CD4-positive, alpha-beta memory T cell (primary cell): Measurements from ENCODE around the gene MCCD1. TPM values are rescaled to one million over a fixed set of nuclear protein-coding genes. Genes with fewer than 3 reads are reported as not detected.
"Not testable (repeated sequence)": the region's sequence is repeated elsewhere in the genome, so short reads cannot be mapped to it uniquely, and the experiment has no call there.

ENCODE experiments used
- CTCF ChIA-PET: fragments of 350-600 bp; sonication (Branson Sonifier 250); formaldehyde crosslinking; loops from one replicate; lab custom pipeline; 2021; ENCODE audit warnings: inconsistent platforms; ENCODE audit not compliant: partially characterized antibody; lab: Charles Lee
- POLR2A ChIA-PET: fragments of 350-600 bp; sonication (Branson Sonifier 250); formaldehyde crosslinking; loops from one replicate; lab custom pipeline; 2021; ENCODE audit not compliant: partially characterized antibody; lab: Charles Lee
- DNase-seq, 5 donors: peaks; one replicate each; pipeline versions ENCODE4 v3.0.0 to v3.0.0-alpha.2; 2020 to 2022; ENCODE audit warnings: mixed read lengths in 1 of 5
- H3K27ac ChIP-seq: one replicate; pipeline ENCODE4 v1.7.0; 2013; ENCODE audit warnings: low read depth, low read length
- H3K27me3 ChIP-seq: 2 replicates; pipeline ENCODE4 v1.7.0; 2013; ENCODE audit warnings: mild to moderate bottlenecking, low read length, moderate library complexity; ENCODE audit not compliant: insufficient read depth
- H3K36me3 ChIP-seq: 2 replicates; pipeline ENCODE4 v1.7.0; 2013; ENCODE audit warnings: mild to moderate bottlenecking, low read length, moderate library complexity; ENCODE audit not compliant: insufficient read depth
- H3K4me1 ChIP-seq: 2 replicates; pipeline ENCODE4 v1.7.0; 2013; ENCODE audit warnings: mild to moderate bottlenecking, low read length, moderate library complexity; ENCODE audit not compliant: insufficient read depth
- H3K4me3 ChIP-seq, 2 donors: one replicate each; pipeline ENCODE4 v1.7.0; 2013; ENCODE audit warnings: low read length in 2 of 2, mild to moderate bottlenecking in 1 of 2
- H3K9me3 ChIP-seq, 2 donors: one replicate each; pipeline ENCODE4 v1.7.0; 2013; ENCODE audit warnings: low read length in 2 of 2, control low read depth in 1 of 2; ENCODE audit not compliant: control insufficient read depth in 1 of 2
- H3K27ac Mint-ChIP-seq, 7 donors: one replicate each; pipeline ENCODE4 v1.8.0; 2020 to 2021; ENCODE audit warnings: mixed read lengths in 7 of 7, mild to moderate bottlenecking in 6 of 7, inconsistent platforms in 3 of 7, moderate library complexity in 3 of 7
- H3K27me3 Mint-ChIP-seq, 2 donors: one replicate each; pipeline ENCODE4 v1.8.0; 2020 to 2021; ENCODE audit warnings: mixed read lengths in 2 of 2
- H3K36me3 Mint-ChIP-seq, 2 donors: one replicate each; pipeline ENCODE4 v1.8.0; 2020 to 2021; ENCODE audit warnings: mixed read lengths in 2 of 2, inconsistent platforms in 1 of 2, mild to moderate bottlenecking in 1 of 2
- H3K4me1 Mint-ChIP-seq, 4 donors: one replicate each; pipeline ENCODE4 v1.8.0; 2020 to 2021; ENCODE audit warnings: mixed read lengths in 4 of 4, mild to moderate bottlenecking in 1 of 4
- H3K4me3 Mint-ChIP-seq, 8 donors: one replicate each; pipeline ENCODE4 v1.8.0; 2020 to 2021; ENCODE audit warnings: mixed read lengths in 8 of 8, mild to moderate bottlenecking in 7 of 8, moderate library complexity in 6 of 8, inconsistent platforms in 3 of 8
- H3K9me3 Mint-ChIP-seq, 8 donors: one replicate each; pipeline ENCODE4 v1.8.0; 2020 to 2021; ENCODE audit warnings: mixed read lengths in 8 of 8, mild to moderate bottlenecking in 5 of 8, inconsistent platforms in 3 of 8, moderate library complexity in 1 of 8
- intact Hi-C: fragments of 100-400 bp; cut with micrococcal nuclease; formaldehyde crosslinking; loops from one replicate; pipeline ENCODE4 v1.15.1; 2023
- polyA plus RNA-seq, 2 donors: library from polyadenylated mRNA; unstranded; fragments of 300-500 nt; fragmentation: Illumina TruSeq; gene quantifications; one replicate each; pipeline ENCODE4 v1.2.3, GENCODE V29; 2021
- total RNA-seq, 2 experiments: library from RNA; stranded (reverse); gene quantifications; one replicate each; pipeline ENCODE4 v1.2.3, GENCODE V29; 2021

MCCD1 gene
- total and polyA plus RNA-seq, 4 experiments from 2014 or later = not detected

DNA sequence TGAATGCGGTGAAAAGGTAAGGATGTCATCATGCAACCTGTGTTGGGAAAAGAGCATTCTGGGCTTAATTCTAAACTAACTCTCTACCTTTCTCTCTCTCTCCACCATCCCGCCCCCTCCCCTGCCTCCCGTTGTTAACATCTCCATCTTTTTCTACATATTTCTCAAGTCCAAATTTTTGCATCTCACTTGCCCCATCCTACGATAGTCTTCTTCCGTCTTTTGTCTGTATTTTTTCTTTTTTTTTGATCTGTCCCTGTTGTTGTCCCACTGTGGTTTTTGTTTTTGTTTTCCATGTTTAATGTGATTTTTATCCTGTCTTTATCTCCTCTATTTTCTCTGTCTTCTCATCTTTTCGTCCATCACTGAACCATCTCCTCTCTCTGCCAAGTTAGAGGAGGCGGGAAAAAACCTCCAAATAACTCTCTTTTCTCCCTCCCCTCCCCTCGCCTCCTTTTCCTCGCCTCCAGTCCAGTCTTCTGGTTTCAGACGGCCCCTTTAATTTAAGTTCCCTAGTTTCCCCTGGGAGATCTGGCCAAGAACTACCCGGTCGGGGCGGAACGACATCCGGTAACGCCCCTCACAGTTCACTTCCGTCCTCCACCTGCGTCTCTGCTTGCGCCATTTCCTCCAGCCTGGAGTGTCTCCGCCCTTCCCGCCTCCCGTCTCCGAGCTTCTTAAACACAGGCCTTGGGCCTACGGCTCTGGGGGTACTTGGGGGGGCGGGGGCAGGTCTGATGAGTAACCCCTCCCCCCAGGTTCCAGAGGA, 18.4 kb downstream of the MCCD1 start, which contains the start of gene NFKBIL1:
Gene NFKBIL1 (plus strand): TSS at position 651 of the 769 bp plus-strand sequence. CDS start 87 bp downstream, at position 738.
- Mint-ChIP-seq H3K4me3 (peak within 1 kb of the TSS; percentile 85 to 93 (median 88)), H3K36me3 (peaks cover 0 to 10% of the 10 kb centered on the region in 2 donors)

DNA sequence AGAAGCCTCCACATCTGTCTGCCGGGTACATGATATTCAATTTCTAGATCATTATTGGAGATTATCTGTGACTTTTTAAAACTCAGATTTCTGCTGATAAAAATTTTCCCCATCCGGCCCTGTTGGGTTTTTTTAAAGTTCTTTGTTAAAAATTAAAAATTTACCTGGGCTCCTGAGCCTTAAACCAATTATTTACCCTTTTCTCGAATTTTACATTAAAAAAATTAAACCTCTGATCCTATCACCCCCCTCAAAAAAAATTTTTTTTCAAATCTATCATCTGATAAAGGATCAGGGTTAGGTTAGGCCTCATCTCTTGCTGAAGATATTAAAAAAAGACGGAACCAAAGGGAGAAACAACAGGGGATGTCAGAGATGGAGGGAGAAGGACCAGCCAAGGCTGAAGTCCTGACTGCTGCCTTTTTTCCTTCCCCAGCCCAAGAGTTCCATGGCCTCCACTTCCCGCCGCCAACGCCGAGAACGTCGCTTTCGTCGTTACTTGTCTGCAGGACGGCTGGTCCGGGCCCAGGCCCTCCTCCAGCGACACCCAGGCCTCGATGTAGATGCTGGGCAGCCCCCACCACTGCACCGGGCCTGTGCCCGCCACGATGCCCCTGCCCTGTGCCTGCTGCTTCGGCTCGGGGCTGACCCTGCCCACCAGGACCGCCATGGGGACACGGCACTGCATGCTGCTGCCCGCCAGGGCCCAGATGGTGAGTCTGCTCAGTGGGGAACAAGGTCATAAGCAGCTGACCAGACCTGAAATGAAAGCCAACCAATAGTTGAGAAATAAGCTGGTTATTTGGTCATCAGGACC, 19.2 kb downstream of the MCCD1 start:
- Mint-ChIP-seq H3K9me3 (no peaks in the 10 kb centered on the region), H3K36me3 (peaks cover 0 to 9% of the 10 kb centered on the region in 2 donors), H3K4me1 (peaks cover 19 to 41% (median 32%) of the 10 kb centered on the region in 4 donors), H3K4me3 (peak overlapping the region; percentile 85 to 93 (median 88)), H3K27ac (peak overlapping the region; percentile 93 to 99 (median 97)), H3K27me3 (no peaks in the 10 kb centered on the region)
- ChIA-PET POLR2A (interaction anchor here (0.7 to 52.5 kb wide), 11 partner anchors 8 to 117 kb away, joined by 3 to 3597 read pairs (median 3); partner anchors contain the start of genes GPANK1, LST1, LTA and LTB), CTCF (interaction anchor here (0.6 to 35.1 kb wide), 10 partner anchors 11 to 288 kb away, joined by 3 to 1152 read pairs (median 4); partner anchors contain the start of genes LST1, LTB, NCR3 and TNF)
- Histone ChIP-seq H3K27ac (peak overlapping the region; percentile 85), H3K27me3 (no peaks in the 10 kb centered on the region), H3K4me3 (peak overlapping the region; percentile 55 to 79), H3K9me3 (no peaks in the 10 kb centered on the region), H3K36me3 (peaks cover 4% of the 10 kb centered on the region), H3K4me1 (peaks cover 38% of the 10 kb centered on the region)
- DNase-seq = no peak
- intact Hi-C loops = loop anchor here (1.0 to 5.0 kb wide), 8 partner anchors 32 to 409 kb away; partner anchors contain the start of genes ABHD16A, BAG6, GPANK1 and NELFE

More for the DNA sequence above, 18.4 kb downstream of the MCCD1 start, which contains the start of gene NFKBIL1:
- Mint-ChIP-seq H3K27ac (peak within 1 kb of the TSS; percentile 93 to 99 (median 97)), H3K27me3 (no peaks in the 10 kb centered on the region), H3K4me1 (peaks cover 24 to 49% (median 36%) of the 10 kb centered on the region in 4 donors), H3K9me3 (no peaks in the 10 kb centered on the region)
- peaks cover 4% of the 10 kb centered on the region for H3K36me3 ChIP-seq
- H3K4me1 ChIP-seq = peaks cover 45% of the 10 kb centered on the region
- peak; percentile 83 to 91 (median 85) for DNase-seq
- no peaks in the 10 kb centered on the region for H3K27me3 ChIP-seq
- no peaks in the 10 kb centered on the region for H3K9me3 ChIP-seq
- H3K4me3 ChIP-seq = peak within 1 kb of the TSS; percentile 55 to 79
- CTCF ChIA-PET = interaction anchor here (0.6 to 35.1 kb wide), 12 partner anchors 9 to 405 kb away, joined by 3 to 1152 read pairs (median 5); partner anchors contain the start of genes LST1, LTB, NCR3 and TNF
- POLR2A ChIA-PET = interaction anchor here (0.6 to 52.5 kb wide), 12 partner anchors 9 to 118 kb away, joined by 3 to 3597 read pairs (median 3); partner anchors contain the start of genes GPANK1, LST1, LTA and LTB
- intact Hi-C loops = loop anchor here (1.0 to 5.0 kb wide), 10 partner anchors 33 to 410 kb away; partner anchors contain the start of genes ABHD16A, BAG6, GPANK1 and NELFE
- peak within 1 kb of the TSS; percentile 85 for H3K27ac ChIP-seq

- peak overlapping the region; percentile 85 for H3K27ac ChIP-seq
- H3K36me3 Mint-ChIP-seq = peaks cover 0 to 9% of the 10 kb centered on the region in 2 donors
- H3K27ac Mint-ChIP-seq = peak overlapping the region; percentile 70 to 99 (median 93)
- no peak overlapping the region for H3K4me3 ChIP-seq
- intact Hi-C loops = loop anchor here (5.0 kb wide), 1 partner anchor 409 kb away; the partner anchor contains the start of genes NELFE and SKIC2
- peaks cover 20 to 37% (median 28%) of the 10 kb centered on the region in 4 donors for H3K4me1 Mint-ChIP-seq
- POLR2A ChIA-PET = interaction anchor here (0.8 to 52.5 kb wide), 6 partner anchors 9 to 117 kb away, joined by 3 to 3597 read pairs (median 5); partner anchors contain the start of genes GPANK1, LST1, LTA and LTB
- H3K27me3 Mint-ChIP-seq = no peaks in the 10 kb centered on the region
- peaks cover 4% of the 10 kb centered on the region for H3K36me3 ChIP-seq
- DNase-seq = no peak
- H3K4me1 ChIP-seq = peaks cover 35% of the 10 kb centered on the region
- CTCF ChIA-PET = interaction anchor here (0.8 to 35.1 kb wide), 9 partner anchors 9 to 282 kb away, joined by 3 to 1152 read pairs (median 7); partner anchors contain the start of genes LST1, LTB, NCR3 and TNF
- H3K27me3 ChIP-seq = no peaks in the 10 kb centered on the region
- no peaks in the 10 kb centered on the region for H3K9me3 Mint-ChIP-seq
- H3K9me3 ChIP-seq = no peaks in the 10 kb centered on the region
- H3K4me3 Mint-ChIP-seq = peak overlapping the region in 1 of 8 donors; percentile 22
Observed at GRCh38 chr6:31548544-31548873, 19.7 kb downstream of the MCCD1 start.

GRCh38 chr6:31551371-31551770, 22.6 kb downstream of the MCCD1 start:
- H3K27me3 ChIP-seq, H3K9me3 Mint-ChIP-seq, H3K27me3 Mint-ChIP-seq, H3K36me3 Mint-ChIP-seq, H3K4me3 ChIP-seq, H3K9me3 ChIP-seq, H3K36me3 ChIP-seq, H3K27ac ChIP-seq: not testable (repeated sequence)
- Mint-ChIP-seq H3K4me3 (peak overlapping the region in 4 of 8 donors; percentile 16 to 46 (median 32)), H3K27ac (peak overlapping the region in 6 of 7 donors; percentile 79 to 92 (median 83)), H3K4me1 (peaks cover 21 to 48% (median 33%) of the 10 kb centered on the region in 4 donors)
- CTCF ChIA-PET = interaction anchor here (0.5 to 35.1 kb wide), 24 partner anchors 9 to 311 kb away, joined by 3 to 1152 read pairs (median 6); partner anchors contain the start of genes APOM, DDX39B, HSPA1B and LST1
- POLR2A ChIA-PET = interaction anchor here (1.1 to 52.5 kb wide), 6 partner anchors 8 to 101 kb away, joined by 4 to 3597 read pairs (median 15); partner anchors contain the start of genes BAG6, DDX39B, LST1 and LTA
- H3K4me1 ChIP-seq = peaks cover 38% of the 10 kb centered on the region
- peak; percentile 68 to 72 (median 69) for DNase-seq
- intact Hi-C loops = loop anchor here (1.0 kb wide), 2 partner anchors 30 to 47 kb away; no protein-coding TSS in a partner anchor

DNA sequence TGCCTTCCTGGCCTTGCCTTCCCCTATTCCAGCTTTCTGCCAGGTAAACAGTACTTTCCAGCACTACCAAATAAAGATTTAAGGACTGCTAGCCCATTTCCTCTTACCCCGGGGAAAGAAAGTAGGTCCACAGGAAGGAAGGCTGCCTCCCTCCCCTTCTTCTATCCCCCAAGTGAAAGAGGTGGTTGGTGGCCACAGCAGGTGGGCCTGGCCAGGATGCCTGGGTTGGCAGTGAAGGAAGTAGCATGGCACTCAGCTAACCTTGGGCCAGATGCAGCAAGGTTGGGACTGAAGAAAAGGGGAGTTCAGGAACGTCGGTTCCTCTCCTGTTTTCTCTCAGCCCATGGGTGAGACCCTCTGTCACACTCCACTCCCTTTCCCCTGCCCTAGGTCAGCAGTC, 27.5 kb downstream of the MCCD1 start:
- H3K27ac Mint-ChIP-seq = peak overlapping the region; percentile 28 to 94 (median 66)
- POLR2A ChIA-PET = interaction anchor here (0.9 to 52.5 kb wide), 2 partner anchors 9 to 26 kb away, joined by 3 to 3597 read pairs; partner anchors contain the start of genes LST1, LTA, LTB and NCR3
- H3K27me3 Mint-ChIP-seq = no peaks in the 10 kb centered on the region
- Histone ChIP-seq H3K27ac (no peak overlapping the region), H3K4me1 (peaks cover 55% of the 10 kb centered on the region), H3K4me3 (no peak overlapping the region), H3K36me3 (no peaks in the 10 kb centered on the region), H3K9me3 (no peaks in the 10 kb centered on the region), H3K27me3 (no peaks in the 10 kb centered on the region)
- H3K4me3 Mint-ChIP-seq = peak overlapping the region in 6 of 8 donors; percentile 9 to 30 (median 17)
- H3K9me3 Mint-ChIP-seq = no peaks in the 10 kb centered on the region
- CTCF ChIA-PET = interaction anchor here (1.1 to 35.1 kb wide), 4 partner anchors 10 to 42 kb away, joined by 3 to 1152 read pairs (median 299); partner anchors contain the start of genes ATP6V1G2, LST1, LTB and NCR3
- peaks cover 37 to 62% (median 51%) of the 10 kb centered on the region in 4 donors for H3K4me1 Mint-ChIP-seq
- peaks cover 4 to 16% of the 10 kb centered on the region in 2 donors for H3K36me3 Mint-ChIP-seq
- intact Hi-C loops = no loop called here
- DNase-seq = no peak
